ENCODE data around the gene ERCC6L2.

- no peak for TF ChIP-seq CTCF (IDR thresholded peaks at IDR 0.05 in 2 of 3, conservative IDR thresholded peaks at IDR 0.05 in 1 of 3; ENCODE audit: borderline replicate concordance in 1 of 3, insufficient read depth in 1 of 3, low read depth in 2 of 3, low read length in 2 of 3)
- TF ChIP-seq MAX (IDR thresholded peaks at IDR 0.05) = no peak
- no peak for TF ChIP-seq SIN3A (IDR thresholded peaks at IDR 0.05; ENCODE audit: low read depth)
- no peak for TF ChIP-seq POLR2A (IDR thresholded peaks at IDR 0.05; ENCODE audit: borderline replicate concordance, extremely low read depth, insufficient read depth, insufficient read length)
- TF ChIP-seq POLR2AphosphoS5 (IDR thresholded peaks at IDR 0.05; ENCODE audit: low read depth, low read length) = no peak
- TF ChIP-seq JUND (IDR thresholded peaks at IDR 0.05) = no peak
These were observed 90.8 kb downstream of the ERCC6L2 start for GRCh38 chr9:95966306-95966705.
